HG02938 (cell line): ENCODE results near the gene PNPLA7.
"Not testable (repeated sequence)": the region's sequence is repeated elsewhere in the genome, so short reads cannot be mapped to it uniquely, and the experiment has no call there.

Source experiments
- ATAC-seq: cut with Tn5 transposase; IDR thresholded peaks from one replicate; pipeline ENCODE4 v1.9.1; 2021; ENCODE audit warnings: mild to moderate bottlenecking, moderate library complexity; ENCODE audit not compliant: unreplicated experiment

PNPLA7 gene

GRCh38 chr9:137516144-137516917 lies 33.9 kb downstream of the PNPLA7 start:
- no peak for ATAC-seq

GRCh38 chr9:137515338-137515724 lies 34.9 kb downstream of the PNPLA7 start:
- ATAC-seq, result no peak

DNA sequence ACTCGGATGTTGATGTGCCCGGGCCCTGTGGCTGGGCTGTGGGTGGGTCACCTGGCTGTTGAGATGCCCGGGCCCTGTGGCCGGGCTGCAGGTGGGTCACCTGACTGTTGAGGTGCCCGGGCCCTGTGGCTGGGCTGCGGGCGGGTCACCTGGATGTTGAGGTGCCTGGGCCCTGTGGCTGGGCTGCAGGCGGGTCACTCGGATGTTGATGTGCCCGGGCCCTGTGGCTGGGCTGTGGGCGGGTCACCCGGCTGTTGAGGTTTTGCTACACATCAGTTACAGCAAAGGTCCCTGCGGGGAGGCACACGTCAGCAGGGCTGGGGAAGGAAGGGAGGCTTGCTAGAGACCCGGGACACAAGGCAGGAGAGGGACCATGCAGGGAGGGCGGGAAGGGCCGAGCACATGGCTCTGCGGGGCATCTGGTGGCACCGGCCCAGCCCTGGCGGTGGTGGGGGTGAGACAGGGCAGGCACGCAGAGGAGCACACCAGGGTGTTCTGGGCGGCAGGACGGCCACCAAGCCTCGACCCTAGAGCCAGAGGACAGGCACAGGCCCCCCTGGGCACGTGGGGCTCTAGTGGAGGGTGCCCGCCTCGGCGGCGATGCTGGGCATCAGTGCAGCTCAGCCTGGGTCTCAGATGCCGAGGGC lies 35.4 kb downstream of the PNPLA7 start:
- no peak for ATAC-seq

DNA sequence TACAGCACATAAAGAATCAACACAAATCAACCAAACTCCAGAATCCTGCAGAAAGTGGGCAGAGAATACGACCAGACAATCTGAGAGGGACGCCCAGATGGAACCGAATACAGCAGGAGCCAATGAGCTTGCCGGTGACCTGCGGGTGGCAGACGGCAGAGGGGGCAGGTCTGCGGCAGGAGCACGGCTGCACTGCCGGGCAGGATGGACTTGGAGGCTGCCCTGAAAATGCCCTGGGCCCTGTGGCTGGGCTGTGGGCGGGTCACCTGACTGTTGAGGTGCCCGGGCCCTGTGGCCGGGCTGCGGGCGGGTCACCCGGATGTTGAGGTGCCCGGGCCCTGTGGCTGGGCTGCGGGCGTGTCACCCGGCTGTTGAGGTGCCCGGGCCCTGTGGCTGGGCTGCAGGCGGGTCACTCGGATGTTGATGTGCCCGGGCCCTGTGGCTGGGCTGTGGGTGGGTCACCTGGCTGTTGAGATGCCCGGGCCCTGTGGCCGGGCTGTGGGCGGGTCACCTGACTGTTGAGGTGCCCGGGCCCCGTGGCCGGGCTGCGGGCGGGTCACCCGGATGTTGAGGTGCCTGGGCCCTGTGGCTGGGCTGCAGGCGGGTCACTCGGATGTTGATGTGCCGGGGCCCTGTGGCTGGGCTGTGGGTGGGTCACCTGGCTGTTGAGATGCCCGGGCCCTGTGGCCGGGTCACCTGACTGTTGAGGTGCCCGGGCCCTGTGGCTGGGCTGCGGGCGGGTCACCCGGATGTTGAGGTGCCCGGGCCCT lies 36.2 kb downstream of the PNPLA7 start:
- not testable (repeated sequence) for ATAC-seq

DNA sequence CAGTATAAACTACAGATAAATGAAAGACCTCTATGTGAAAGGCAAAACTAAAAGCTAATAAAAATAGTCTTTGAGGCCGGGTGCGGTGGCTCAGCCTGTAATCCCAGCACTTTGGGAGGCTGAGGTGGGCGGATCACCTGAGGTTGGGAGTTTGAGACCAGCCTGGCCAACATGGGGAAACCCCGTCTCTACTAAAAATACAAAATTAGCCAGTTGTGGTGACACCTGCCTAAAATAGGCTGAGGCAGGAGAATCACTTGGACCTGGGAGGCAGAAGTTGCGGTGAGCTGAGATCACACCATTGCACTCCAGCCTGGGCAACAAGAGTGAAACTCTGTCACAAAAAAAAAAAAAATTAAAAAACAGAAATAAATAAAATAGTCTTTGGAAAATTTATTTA lies 37.1 kb downstream of the PNPLA7 start:
- not testable (repeated sequence) for ATAC-seq

DNA sequence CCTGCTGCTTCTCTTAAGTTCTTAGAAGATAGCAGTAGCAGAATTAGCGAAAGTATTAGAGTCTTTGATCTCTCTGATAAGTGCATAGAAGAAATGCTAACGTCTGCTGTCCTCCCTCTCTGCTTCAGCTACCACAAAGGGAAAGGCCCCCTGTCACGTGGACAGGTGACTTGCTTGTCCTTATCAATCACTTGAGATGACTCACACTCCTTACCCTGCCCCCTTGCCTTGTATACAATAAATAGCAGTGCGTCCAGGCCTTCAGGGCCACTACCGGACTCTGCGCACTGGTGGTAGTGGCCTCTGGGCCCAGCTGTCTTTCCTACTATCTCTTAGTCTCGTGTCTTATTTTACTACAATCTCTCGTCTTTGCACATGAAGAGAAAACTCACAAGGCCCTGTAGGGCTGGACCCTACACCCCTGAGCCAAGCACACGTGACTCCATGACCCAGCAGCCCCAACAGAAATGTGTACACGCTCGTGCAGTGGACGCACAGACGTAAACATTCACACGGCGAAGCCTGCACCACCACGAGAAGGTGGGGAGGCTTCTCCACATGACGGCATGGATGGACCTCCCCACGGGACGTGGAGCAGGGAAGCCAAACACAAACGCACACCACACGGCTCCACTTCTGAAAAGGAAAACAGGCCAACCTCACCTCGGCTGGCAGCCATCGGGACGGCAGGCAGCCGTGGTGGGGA lies 38.3 kb downstream of the PNPLA7 start:
- ATAC-seq, result no peak

DNA sequence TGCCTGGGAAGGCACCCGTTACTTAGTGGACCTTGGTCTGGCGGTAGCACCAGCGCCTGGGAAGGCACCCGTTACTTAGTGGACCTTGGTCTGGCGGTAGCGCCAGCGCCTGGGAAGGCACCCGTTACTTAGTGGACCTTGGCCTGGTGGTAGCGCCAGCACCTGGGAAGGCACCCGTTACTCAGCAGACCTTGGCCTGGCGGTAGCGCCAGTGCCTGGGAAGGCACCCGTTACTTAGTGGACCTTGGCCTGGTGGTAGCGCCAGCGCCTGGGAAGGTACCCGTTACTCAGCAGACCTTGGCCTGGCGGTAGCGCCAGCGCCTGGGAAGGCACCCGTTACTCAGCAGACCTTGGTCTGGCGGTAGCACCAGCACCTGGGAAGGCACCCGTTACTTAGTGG lies 39.1 kb downstream of the PNPLA7 start:
- not testable (repeated sequence) for ATAC-seq

- no peak for ATAC-seq
These were observed 41.0 kb downstream of the PNPLA7 start for GRCh38 chr9:137509198-137509597.

GRCh38 chr9:137506702-137507171 lies 43.5 kb downstream of the PNPLA7 start:
- ATAC-seq, result no peak

DNA sequence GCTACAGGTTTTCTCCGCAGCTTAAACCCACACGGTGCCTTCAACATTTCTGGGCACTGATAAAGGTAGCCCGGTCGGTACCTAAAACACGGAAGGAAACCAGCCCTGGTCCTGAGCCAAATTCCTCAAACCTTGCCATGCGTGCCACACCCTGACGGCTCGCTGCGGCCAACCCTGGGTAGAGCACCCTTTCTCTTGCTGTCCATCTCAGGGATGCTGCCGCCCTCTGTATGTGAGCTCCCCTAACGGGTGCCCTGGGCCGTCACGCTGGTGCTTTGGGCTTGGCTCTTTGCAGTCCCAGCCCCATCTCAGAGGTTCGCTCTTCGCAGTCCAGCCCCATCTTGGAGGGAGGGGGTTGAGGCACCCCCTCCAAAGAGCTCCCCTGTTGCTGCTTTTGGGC lies 43.9 kb downstream of the PNPLA7 start:
- ATAC-seq, result no peak

DNA sequence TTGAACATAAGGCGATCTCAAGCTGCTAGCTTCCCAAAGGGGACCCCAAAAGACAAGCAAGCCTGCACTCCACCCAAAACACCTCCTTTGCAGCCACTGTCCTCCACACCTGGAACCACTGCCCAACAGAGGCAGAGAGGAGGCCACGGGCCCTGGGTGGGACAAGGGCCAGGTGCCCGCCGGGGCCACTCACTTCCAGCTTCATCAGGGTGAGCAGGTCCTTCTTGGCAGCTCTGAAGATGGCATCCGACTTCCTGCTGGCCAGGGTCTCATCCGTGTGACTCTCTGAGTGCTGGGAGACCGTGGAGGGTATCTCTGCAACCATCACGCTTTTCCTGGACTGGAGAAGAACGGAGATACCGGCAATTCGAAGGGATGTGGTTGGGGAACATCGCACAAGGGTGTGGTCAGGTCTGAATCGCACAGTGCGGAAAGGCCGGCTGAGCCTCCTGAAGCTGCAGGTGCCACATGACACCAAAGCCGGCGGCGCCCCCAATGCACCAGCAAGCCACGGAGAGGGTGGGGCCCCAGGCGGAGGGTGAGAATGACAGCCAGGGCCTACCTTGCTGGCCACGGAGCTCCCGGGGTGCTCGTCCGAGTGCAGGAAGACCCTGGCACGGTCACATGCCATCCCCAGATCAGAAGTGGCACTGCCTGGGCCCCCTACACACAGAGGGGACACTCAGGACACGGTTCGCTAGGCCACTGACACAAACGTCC lies 44.6 kb downstream of the PNPLA7 start:
- no peak for ATAC-seq

DNA sequence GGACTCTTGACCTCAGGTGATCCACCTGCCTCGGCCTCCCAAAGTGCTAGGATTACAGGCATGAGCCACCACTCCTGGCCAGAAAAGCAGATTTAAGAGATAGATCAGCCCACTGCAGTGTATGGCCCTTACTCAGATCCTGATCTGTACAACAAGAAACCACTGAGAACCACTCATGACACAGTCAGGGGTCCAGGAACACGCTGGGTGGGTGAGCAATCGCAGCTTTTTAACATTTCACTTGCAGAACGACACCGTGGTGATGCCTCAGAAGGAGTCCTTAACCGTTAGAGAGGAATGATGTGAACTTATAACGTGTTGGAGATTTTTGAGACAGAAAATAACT lies 45.8 kb downstream of the PNPLA7 start:
- no peak for ATAC-seq

- ATAC-seq, result no peak
These were observed 47.9 kb downstream of the PNPLA7 start for GRCh38 chr9:137502008-137502911.

- ATAC-seq, result no peak
These were observed 48.7 kb downstream of the PNPLA7 start for GRCh38 chr9:137501457-137501856.

- ATAC-seq, result no peak
These were observed 49.4 kb downstream of the PNPLA7 start for GRCh38 chr9:137500666-137501397.

DNA sequence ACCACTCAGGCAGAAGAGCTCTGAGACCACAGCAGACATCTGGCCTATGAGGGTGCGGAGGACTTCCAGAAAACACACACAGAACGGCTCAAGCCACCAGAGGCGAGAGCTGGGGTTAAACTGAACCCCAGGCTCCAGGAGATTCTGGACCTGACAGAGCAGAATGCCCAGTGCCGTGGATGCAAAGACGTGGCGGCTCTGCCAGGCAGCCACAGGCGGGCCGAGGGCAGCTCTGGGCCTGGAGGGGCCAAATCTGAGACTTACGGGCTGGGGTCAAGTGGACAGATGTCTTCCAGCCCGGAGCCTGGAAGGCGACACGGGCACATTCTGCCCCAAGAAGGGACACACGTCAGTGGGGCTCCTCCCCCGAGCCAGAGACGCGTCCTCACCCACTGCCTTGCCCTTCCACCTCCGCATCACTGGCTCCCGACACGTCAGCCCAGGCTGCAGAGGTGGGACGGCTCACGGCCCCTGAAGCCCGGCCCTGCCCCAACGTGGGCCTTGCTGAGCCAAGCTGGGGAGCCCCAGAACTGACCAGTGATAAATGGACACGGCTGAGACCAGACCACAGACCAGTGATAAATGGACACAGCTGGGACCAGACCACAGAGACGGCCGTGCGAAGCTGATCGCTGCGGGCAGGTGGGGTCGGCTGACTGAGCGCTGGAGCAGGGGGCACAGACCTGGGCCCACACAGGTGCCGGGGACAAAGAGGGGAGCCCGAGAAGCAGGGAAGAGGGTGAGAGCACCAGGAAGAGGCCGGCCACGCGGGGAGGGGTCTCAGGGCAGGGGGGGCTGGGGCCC lies 50.1 kb downstream of the PNPLA7 start:
- no peak for ATAC-seq

DNA sequence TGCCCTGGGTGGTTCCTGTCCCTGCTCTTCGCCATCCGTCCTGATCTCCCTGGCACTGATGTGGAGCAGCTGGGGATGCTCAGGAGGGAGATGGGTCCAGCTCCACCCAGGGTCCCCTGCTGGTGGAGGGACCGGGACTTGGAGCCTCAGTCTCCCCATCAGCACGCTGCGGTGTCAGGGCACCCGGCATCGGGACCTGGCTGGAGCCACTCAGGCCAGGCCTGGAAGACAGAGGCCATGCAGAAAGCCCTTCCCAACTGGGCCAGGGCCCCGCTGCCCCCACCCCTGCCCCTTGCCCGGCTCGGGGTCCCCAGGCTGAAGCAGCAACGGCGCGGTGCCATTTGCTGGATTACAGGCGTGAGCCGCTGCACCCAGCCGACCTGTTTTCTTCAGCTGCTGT lies 50.8 kb downstream of the PNPLA7 start:
- no peak for ATAC-seq

DNA sequence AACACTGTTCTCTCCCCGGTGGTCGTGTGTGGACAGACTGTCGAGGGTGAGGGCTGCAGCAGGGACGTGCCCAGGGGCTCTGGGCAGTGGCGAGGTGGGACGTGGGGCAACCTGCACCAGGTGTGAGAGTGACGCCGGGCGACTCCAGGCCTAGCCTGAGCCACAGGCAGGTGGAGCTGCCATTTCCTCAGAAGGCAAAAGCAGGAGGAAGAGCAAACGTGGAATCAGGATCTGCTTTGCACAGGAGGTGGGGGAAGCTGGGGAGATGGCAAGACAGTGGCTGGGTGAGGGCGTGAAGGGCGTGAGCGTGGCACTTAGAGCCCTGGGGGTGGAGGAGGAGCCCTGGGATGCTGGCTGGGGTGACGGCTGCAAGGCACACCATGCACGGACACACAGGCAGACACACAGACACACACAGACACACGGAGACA lies 51.5 kb downstream of the PNPLA7 start:
- ATAC-seq, result no peak
